Testis (tissue), 3 donors: ENCODE measurements around the gene FBXO31. TPM values are rescaled to one million over a fixed set of nuclear protein-coding genes. Genes with fewer than 3 reads are reported as not detected.

ENCODE experiments used
- DNase-seq: peaks from one replicate; pipeline ENCODE4 v3.0.0-alpha.2; 2019
- H3K27ac ChIP-seq, 2 donors: fragments of 200-600 bp; sonication (generic); one replicate each; pipeline ENCODE4 v1.5.1; 2019
- H3K27me3 ChIP-seq: fragments of 200-600 bp; sonication (generic); one replicate; pipeline ENCODE4 v1.5.1; 2019
- H3K36me3 ChIP-seq: fragments of 200-600 bp; sonication (generic); one replicate; pipeline ENCODE4 v1.5.1; 2017; ENCODE audit warnings: low read depth; ENCODE audit errors: missing control alignments
- H3K4me1 ChIP-seq: fragments of 200-600 bp; sonication (generic); one replicate; pipeline ENCODE4 v1.5.1; 2019
- H3K4me3 ChIP-seq, 2 donors: fragments of 200-600 bp; sonication (generic); one replicate each; pipeline ENCODE4 v1.5.1; 2017 to 2019
- H3K9me3 ChIP-seq: fragments of 200-600 bp; sonication (generic); one replicate; pipeline ENCODE4 v1.5.1; 2017
- CTCF ChIP-seq, 3 experiments: fragments of 450-650 bp in 2 of 3; fragments of 200-600 bp in 1 of 3; sonication (generic) in 1 of 3; IDR thresholded peaks; one replicate each; pipeline ENCODE4 v1.5.1; 2016 to 2019; ENCODE audit warnings: antibody characterized with exemption in 3 of 3, mild to moderate bottlenecking in 2 of 3, moderate library complexity in 1 of 3
- POLR2A ChIP-seq: fragments of 450-650 bp; IDR thresholded peaks from one replicate; pipeline ENCODE4 v1.6.1; 2017; ENCODE audit warnings: antibody characterized with exemption, mild to moderate bottlenecking, moderate library complexity
- WGBS, 2 donors: methylation state at CpG; one replicate each; pipeline ENCODE4 v1.1.5; 2018; 5-methylcytosine and 5-hydroxymethylcytosine counted together
- intact Hi-C: fragments of 100-400 bp; cut with DNase I; formaldehyde crosslinking; loops from one replicate; pipeline ENCODE4 v1.15.1; 2023; ENCODE audit warnings: low total_unique reads
- polyA plus RNA-seq: library from polyadenylated mRNA; stranded (reverse); fragments of 350-450 nt; fragmentation: Illumina TruSeq; extraction: RNeasy Lipid Tissue Mini Kit (QIAGEN cat#74804); gene quantifications from one replicate; pipeline ENCODE4 v1.2.3, GENCODE V29; 2014; ENCODE audit warnings: low read depth, low replicate concordance; ENCODE audit not compliant: insufficient read depth
- total RNA-seq, 2 donors: library from RNA; depleted of rRNA; stranded (reverse); fragments of >200 nt; gene quantifications; one replicate each; pipeline ENCODE4 v1.2.3, GENCODE V29; 2016

The FBXO31 gene
- total and polyA plus RNA-seq, 3 donors from 2014 or later: 73.9 to 215 (median 115) TPM

- no peak for TF ChIP-seq CTCF (IDR thresholded peaks at IDR 0.05)
- no peak for TF ChIP-seq POLR2A
- no peaks in the 10 kb centered on the region for H3K4me1 ChIP-seq
- DNase-seq: no peak
- no peaks in the 10 kb centered on the region for H3K27me3 ChIP-seq
- intact Hi-C loops: no loop called here
- no peak overlapping the region for H3K4me3 ChIP-seq
- WGBS, 2 donors: 88 to 91% methylated on average over 33 to 34 of the region's 34 CpGs
- no peak overlapping the region for H3K27ac ChIP-seq
- no peaks in the 10 kb centered on the region for H3K9me3 ChIP-seq
- no peaks in the 10 kb centered on the region for H3K36me3 ChIP-seq
Measured at GRCh38 chr16:87344165-87344930, 39.2 kb downstream of the FBXO31 start.

GRCh38 chr16:87343753-87344050 is 39.9 kb downstream of the FBXO31 start:
- 92 to 93% methylated on average over 11 of the region's 11 CpGs for WGBS, 2 donors
- intact Hi-C loops: no loop called here

GRCh38 chr16:87342978-87343752 is 40.4 kb downstream of the FBXO31 start:
- intact Hi-C loops: no loop called here
- TF ChIP-seq POLR2A (no peak), CTCF (IDR thresholded peaks at IDR 0.05) (no peak)
- H3K27ac ChIP-seq: no peak overlapping the region
- no peak overlapping the region for H3K4me3 ChIP-seq
- H3K36me3 ChIP-seq: no peaks in the 10 kb centered on the region
- H3K9me3 ChIP-seq: no peaks in the 10 kb centered on the region
- DNase-seq: no peak
- H3K4me1 ChIP-seq: no peaks in the 10 kb centered on the region
- 86% methylated on average over 19 to 26 of the region's 26 CpGs for WGBS, 2 donors
- no peaks in the 10 kb centered on the region for H3K27me3 ChIP-seq

More at GRCh38 chr16:87343753-87344050, 39.9 kb downstream of the FBXO31 start:
- Histone ChIP-seq H3K9me3 (no peaks in the 10 kb centered on the region), H3K27ac (no peak overlapping the region), H3K27me3 (no peaks in the 10 kb centered on the region), H3K4me1 (no peaks in the 10 kb centered on the region), H3K36me3 (no peaks in the 10 kb centered on the region), H3K4me3 (no peak overlapping the region)
- DNase-seq: no peak
- TF ChIP-seq CTCF (IDR thresholded peaks at IDR 0.05) (no peak), POLR2A (no peak)

GRCh38 chr16:87342504-87342903 is 41.1 kb downstream of the FBXO31 start:
- DNase-seq: no peak
- intact Hi-C loops: no loop called here
- Histone ChIP-seq H3K4me1 (no peaks in the 10 kb centered on the region), H3K9me3 (no peaks in the 10 kb centered on the region), H3K27ac (no peak overlapping the region), H3K36me3 (no peaks in the 10 kb centered on the region), H3K27me3 (no peaks in the 10 kb centered on the region), H3K4me3 (no peak overlapping the region)
- TF ChIP-seq CTCF (IDR thresholded peaks at IDR 0.05) (no peak), POLR2A (no peak)
- 90 to 95% methylated on average over 6 to 20 of the region's 20 CpGs for WGBS, 2 donors
